ENCODE measurements around the gene VGF. TPM values are rescaled to one million over a fixed set of nuclear protein-coding genes. Genes with fewer than 3 reads are reported as not detected.

Gene VGF
- total RNA-seq, 4 donors from 2014 or later, result 0.94 TPM; not detected in 3

GRCh38 chr7:101120315-101120714 is 45.1 kb downstream of the VGF start:
- TF ChIP-seq POLR2A (IDR thresholded peaks at IDR 0.05), result no peak
- no peak for TF ChIP-seq CTCF (IDR thresholded peaks at IDR 0.05)
- DNase-seq, result no peak
- Histone ChIP-seq H3K27me3 (no peaks in the 10 kb centered on the region), H3K9me3 (no peaks in the 10 kb centered on the region), H3K4me3 (no peak overlapping the region), H3K4me1 (peaks cover 0 to 16% (median 0%) of the 10 kb centered on the region in 4 donors), H3K36me3 (no peaks in the 10 kb centered on the region), H3K27ac (no peak overlapping the region)

DNA sequence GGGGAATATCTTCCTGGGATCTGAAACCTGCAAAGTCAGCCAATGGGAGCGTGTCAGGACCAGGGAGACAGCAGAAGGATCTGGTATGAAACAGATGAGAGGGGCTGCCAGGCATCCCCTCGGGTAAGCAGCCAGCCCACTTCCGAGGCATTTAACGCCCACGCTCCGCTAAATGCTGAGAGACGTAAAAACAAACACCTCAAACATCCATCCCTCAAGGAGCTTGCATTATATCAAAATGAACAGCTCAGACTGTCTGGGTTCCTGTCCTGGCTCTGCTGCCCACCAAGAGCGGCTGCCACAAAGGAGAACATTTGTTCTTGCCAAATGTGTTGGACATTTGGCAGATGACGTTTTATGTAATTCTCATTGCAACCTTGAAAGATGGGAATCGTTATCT is 45.5 kb downstream of the VGF start:
- H3K4me3 ChIP-seq, result no peak overlapping the region
- H3K27me3 ChIP-seq, result no peaks in the 10 kb centered on the region
- no peaks in the 10 kb centered on the region for H3K9me3 ChIP-seq
- DNase-seq, result no peak
- TF ChIP-seq CTCF (IDR thresholded peaks at IDR 0.05) (no peak), POLR2A (IDR thresholded peaks at IDR 0.05) (no peak)
- H3K36me3 ChIP-seq, result no peaks in the 10 kb centered on the region
- no peak overlapping the region for H3K27ac ChIP-seq
- peaks cover 0 to 13% (median 0%) of the 10 kb centered on the region in 4 donors for H3K4me1 ChIP-seq

DNA sequence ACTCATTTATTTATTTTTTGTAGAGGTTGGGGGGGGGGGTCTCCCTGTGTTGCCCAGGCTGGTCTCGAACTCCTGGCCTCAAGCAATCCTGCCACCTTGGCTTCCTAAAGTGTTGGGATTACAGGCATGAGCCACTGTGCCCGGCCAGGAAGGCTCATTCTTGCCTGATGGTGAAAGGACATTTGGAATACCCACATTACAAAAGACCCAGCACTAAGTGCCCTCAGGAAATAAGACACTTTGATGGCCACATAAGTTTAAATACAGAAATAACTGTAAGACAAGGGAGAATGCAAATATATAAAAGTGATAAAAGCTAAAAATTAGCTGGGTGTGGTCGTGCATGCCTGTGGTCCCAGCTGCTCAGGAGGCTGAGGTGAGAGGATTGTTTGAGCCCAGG is 46.5 kb downstream of the VGF start:
- TF ChIP-seq POLR2A (IDR thresholded peaks at IDR 0.05), result no peak
- no peak for TF ChIP-seq CTCF (IDR thresholded peaks at IDR 0.05)
- DNase-seq, result no peak
- no peak overlapping the region for H3K27ac ChIP-seq

GRCh38 chr7:101116898-101117297 is 48.5 kb downstream of the VGF start:
- TF ChIP-seq CTCF (IDR thresholded peaks at IDR 0.05) (no peak), POLR2A (IDR thresholded peaks at IDR 0.05) (no peak)
- Histone ChIP-seq H3K27ac (no peak overlapping the region), H3K36me3 (no peaks in the 10 kb centered on the region)

More for the DNA sequence above, 46.5 kb downstream of the VGF start:
- Histone ChIP-seq H3K4me1 (peaks cover 0 to 6% (median 0%) of the 10 kb centered on the region in 4 donors), H3K9me3 (no peaks in the 10 kb centered on the region), H3K36me3 (no peaks in the 10 kb centered on the region), H3K27me3 (no peaks in the 10 kb centered on the region), H3K4me3 (no peak overlapping the region)

GRCh38 chr7:101115215-101115614 is 50.2 kb downstream of the VGF start:
- TF ChIP-seq CTCF (IDR thresholded peaks at IDR 0.05), result no peak
- TF ChIP-seq POLR2A (IDR thresholded peaks at IDR 0.05), result no peak

More at GRCh38 chr7:101116898-101117297, 48.5 kb downstream of the VGF start:
- Histone ChIP-seq H3K4me3 (no peak overlapping the region), H3K4me1 (no peaks in the 10 kb centered on the region), H3K27me3 (no peaks in the 10 kb centered on the region), H3K9me3 (no peaks in the 10 kb centered on the region)
- no peak for DNase-seq

GRCh38 chr7:101114492-101114891 is 50.9 kb downstream of the VGF start:
- no peaks in the 10 kb centered on the region for H3K36me3 ChIP-seq
- H3K9me3 ChIP-seq, result no peaks in the 10 kb centered on the region
- H3K27ac ChIP-seq, result no peak overlapping the region
- no peak for DNase-seq
- H3K27me3 ChIP-seq, result no peaks in the 10 kb centered on the region
- TF ChIP-seq CTCF (IDR thresholded peaks at IDR 0.05), result no peak
- no peak for TF ChIP-seq POLR2A (IDR thresholded peaks at IDR 0.05)
- no peak overlapping the region for H3K4me3 ChIP-seq
- no peaks in the 10 kb centered on the region for H3K4me1 ChIP-seq

More at GRCh38 chr7:101115215-101115614, 50.2 kb downstream of the VGF start:
- no peak overlapping the region for H3K27ac ChIP-seq
- H3K4me1 ChIP-seq, result no peaks in the 10 kb centered on the region
- DNase-seq, result no peak
- no peaks in the 10 kb centered on the region for H3K36me3 ChIP-seq
- H3K9me3 ChIP-seq, result no peaks in the 10 kb centered on the region
- H3K4me3 ChIP-seq, result no peak overlapping the region
- no peaks in the 10 kb centered on the region for H3K27me3 ChIP-seq
